Stimulated activated naive CD4-positive, alpha-beta T cell treated with Interleukin-2 at 50 U/mL for 16 hours (primary cell): ENCODE measurements around the gene GCH1.
"Not testable (repeated sequence)": the region's sequence is repeated elsewhere in the genome, so short reads cannot be mapped to it uniquely, and the experiment has no call there.

Experiments used
- DNase-seq: peaks from one replicate; lab custom pipeline; 2025; lab: John Stamatoyannopoulos, UW

GCH1 gene

GRCh38 chr14:54908190-54908589 lies 5.6 kb upstream of the GCH1 start:
- DNase-seq = no peak

DNA sequence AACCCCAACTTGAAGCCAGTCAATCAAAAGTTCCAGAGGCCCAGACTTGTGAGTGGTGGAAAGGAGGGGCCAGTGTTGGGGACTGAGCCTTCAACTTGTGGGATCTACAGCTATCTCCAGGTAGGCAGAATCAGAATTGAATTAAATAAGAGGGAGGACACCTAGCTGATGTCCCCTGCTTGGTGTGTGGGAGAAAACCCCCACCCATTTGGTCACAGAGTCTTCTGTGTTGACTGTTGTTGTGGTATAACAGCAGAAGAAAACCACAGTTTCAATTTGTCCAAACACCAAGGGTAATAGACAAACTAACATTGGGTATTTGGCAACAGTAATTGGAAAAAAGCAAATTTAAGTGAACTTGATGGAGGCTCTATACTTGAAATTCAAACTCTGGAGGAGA lies 3.4 kb upstream of the GCH1 start:
- DNase-seq = no peak

DNA sequence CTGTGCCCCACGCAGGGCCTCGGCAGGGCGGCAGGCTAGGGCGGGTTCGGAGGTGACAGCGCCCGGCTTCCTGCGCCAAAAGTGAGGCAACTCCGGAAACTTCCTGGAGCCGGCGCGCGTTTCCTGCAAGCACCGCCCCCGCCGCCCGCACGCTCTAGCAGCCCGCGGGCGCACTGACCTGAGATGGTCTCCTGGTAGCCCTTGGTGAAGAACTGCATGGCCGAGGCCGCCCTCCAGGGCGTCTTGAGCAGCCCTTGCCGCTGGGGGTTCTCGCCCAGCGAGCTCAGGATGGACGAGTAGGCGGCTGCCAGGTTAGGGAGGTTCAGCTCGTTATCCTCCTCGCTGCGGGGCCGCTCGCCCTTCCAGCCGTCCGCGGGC lies 494 bp downstream of the GCH1 start:
- peak; percentile 77 for DNase-seq

DNA sequence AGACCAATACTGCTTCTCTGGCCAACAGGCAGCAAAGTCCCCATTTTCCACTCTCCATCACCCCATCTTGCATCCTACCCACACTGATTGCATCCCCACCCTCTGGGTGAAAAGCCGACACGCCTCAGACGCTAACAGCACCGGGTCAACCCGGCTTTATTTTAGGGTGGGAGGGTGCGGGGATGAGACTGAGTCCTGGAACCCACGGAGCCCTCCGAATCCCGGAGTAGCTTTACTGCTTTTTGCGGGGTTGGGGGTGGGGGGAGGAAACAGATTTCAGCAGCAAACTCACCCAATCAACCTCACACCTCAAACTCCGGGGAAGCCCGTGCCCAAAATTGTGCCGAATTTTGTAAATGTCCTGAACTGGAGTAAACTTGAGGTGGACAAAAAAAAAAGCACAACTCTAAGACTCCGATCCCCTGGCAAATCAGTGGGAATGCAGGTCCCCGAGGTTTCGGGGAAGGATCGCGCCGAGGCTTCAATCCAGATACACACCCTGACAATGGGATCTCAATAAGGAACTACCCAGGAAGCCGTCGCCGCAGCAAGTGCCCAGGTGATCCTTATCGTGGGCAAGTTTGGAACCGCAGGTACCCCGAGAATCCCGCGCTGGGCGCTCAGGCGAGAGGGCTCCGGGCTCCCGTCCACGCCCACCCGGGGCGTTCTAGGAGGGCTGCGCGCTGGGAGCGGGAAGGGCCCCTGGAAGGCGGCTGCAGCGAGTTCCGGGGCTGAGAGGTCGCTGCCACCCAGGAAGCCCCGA lies 1.1 kb downstream of the GCH1 start:
- DNase-seq = peak; percentile 5

GRCh38 chr14:54899573-54899972 lies 3.1 kb downstream of the GCH1 start:
- no peak for DNase-seq

- DNase-seq = not testable (repeated sequence)
Measured at GRCh38 chr14:54897809-54898555, 4.6 kb downstream of the GCH1 start.

- no peak for DNase-seq
Measured at GRCh38 chr14:54895683-54896082, 6.9 kb downstream of the GCH1 start.

- no peak for DNase-seq
Measured at GRCh38 chr14:54894995-54895394, 7.6 kb downstream of the GCH1 start.

GRCh38 chr14:54893151-54893760 lies 9.4 kb downstream of the GCH1 start:
- peak; percentile 19 for DNase-seq

GRCh38 chr14:54891471-54892245 lies 11.0 kb downstream of the GCH1 start:
- no peak for DNase-seq

DNA sequence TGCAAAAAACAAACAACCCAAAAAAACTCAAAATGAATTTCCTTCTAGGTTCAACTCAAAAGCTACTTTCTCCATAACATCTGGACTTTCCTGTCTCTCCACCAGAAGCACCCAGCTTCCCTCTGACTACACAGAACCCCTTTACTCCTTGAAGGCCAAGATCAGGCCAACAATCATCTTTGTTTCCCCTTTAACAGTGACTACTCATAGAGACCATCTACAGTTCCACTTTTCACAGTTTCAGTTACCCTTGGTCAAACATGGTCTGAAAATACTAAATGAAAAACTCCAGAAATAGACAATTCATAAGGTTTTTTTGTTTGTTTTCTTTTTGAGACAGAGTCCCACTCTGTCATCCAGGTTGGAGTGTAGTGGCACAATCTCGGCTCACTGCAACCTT lies 11.8 kb downstream of the GCH1 start:
- no peak for DNase-seq

GRCh38 chr14:54889919-54890318 lies 12.7 kb downstream of the GCH1 start:
- no peak for DNase-seq

GRCh38 chr14:54882521-54882920 lies 20.1 kb downstream of the GCH1 start:
- no peak for DNase-seq

DNA sequence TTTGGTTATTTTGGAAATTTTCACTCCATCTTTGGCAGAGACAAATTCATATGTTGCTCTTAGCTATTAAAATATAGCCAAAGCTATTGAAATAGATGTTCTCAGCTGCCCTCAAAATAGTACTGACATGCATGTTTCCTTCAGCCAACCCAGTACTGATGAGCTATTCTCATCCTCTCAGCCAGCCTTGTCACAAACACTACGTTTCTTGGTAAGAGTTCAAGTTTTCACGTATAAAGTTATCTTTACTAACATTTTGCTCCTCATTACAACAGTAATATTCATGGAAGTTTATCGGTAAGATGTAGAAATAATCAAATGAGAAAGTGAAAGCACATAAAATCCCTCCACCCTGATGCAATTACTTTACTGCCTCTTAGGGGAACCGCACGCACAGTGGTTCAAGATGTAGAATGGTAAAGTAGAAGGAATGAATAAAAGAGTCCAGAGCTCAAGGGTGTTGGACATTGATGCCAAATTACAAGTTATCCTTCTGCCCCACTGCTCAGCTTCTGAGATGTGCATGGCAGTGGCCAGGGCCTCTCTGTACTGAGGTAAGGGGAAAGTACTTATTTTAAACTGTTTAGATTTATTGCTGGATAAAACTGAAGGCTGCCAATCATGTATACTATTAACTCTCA lies 20.7 kb downstream of the GCH1 start:
- peak; percentile 8 for DNase-seq

- no peak for DNase-seq
Measured at GRCh38 chr14:54881235-54881760, 21.3 kb downstream of the GCH1 start.

- DNase-seq = no peak
Measured at GRCh38 chr14:54877703-54878021, 25.0 kb downstream of the GCH1 start.

DNA sequence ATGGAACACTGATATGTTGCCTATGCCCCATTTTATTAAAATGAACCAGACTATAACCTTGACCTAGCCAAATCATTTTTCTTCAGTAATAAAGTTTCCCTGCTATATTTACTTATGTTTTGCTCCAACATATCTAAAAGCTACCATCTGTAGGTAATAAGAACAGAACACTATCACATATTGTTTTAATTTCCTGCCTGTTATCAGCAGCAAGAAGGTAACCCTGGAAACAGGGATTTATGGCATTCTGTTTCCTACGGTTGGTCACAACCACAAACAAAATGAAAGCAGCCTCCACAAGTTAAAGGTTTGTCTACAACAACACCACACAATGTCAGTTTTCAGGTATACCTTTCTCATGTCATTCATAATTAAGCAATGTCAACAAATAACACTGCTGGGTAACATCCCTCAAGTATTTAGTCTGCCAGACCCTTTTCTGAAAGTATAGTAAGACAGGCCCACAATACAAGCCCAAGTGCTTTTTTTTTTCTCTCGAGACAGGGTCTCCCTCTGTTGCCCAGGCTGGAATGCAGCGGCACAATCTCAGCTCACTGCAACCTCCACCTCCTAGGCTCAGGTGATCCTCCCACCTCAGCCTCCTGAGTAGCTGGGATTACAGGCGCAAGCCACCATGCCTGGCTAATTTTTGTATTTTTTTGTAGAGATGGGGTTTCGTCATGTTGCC lies 25.5 kb downstream of the GCH1 start:
- no peak for DNase-seq

DNA sequence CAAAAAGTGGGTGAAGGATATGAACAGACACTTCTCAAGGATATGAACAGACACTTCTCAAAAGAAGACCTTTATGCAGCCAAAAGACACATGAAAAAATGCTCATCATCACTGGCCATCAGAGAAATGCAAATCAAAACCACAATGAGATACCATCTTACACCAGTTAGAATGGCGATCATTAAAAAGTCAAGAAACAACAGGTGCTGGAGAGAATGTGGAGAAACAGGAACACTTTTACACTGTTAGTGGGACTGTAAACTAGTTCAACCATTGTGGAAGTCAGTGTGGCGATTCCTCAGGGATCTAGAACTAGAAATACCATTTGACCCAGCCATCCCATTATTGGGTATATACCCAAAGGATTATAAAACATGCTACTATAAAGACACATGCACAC lies 27.0 kb downstream of the GCH1 start:
- not testable (repeated sequence) for DNase-seq

DNA sequence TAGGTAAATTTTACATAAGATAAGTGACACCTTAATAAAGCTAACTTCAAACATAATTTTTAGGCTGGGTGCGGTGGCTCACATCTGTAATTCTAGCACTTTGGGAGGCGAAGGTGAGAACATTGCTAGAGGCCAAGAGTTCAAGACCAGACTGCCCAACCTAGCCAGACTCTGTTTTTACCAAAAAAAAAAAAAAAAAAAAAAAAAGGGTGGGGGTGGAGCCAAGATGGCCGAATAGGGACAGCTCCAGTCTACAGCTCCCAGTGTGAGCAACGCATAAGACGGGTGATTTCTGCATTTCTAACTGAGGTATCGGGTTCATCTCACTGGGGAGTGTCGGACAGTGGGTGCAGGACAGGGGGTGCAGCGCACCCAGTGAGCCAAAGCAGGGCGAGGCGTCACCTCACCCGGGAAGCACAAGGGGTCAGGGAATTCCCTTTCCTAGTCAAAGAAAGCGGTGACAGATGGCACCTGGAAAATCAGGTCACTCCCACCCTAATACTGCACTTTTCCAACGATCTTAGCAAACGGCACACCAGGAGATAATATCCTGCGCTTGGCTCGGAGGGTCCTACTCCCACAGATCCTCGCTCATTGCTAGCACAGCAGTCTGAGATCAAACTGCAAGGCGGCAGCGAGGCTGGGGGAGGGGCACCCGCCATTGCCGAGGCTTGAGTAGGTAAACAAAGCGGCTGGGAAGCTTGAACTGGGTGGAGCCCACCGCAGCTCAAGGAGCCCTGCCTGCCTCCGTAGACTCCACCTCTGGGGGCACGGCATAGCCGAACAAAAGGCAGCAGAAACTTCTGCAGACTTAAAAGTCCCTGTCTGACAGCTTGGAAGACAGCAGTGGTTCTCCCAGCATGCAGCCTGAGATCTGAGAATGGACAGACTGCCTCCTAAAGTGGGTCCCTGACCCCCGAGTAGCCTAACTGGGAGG lies 32.2 kb downstream of the GCH1 start:
- not testable (repeated sequence) for DNase-seq

DNA sequence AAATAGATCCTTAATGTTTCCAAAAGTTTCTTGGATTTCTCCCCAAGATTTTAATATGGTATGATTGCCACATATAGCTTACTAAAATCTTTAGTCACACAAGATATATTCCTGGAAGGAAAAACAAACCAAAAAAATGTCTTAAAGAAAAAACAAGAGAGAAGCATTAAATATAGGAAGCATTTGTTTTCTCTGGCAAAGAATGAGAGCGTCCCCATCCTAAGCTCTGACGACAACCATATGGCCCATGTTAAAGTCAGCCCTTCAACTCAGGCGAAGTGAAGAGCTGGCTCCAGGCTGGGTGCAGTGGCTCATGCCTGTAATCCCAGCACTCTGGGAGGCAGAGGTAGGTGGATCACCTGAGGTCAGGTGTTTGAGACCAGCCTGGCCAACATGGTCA lies 35.6 kb downstream of the GCH1 start:
- no peak for DNase-seq
